ELF-1 (cell line): ENCODE results near the gene KIAA1191.

Experiments
- DNase-seq: peaks from one replicate; pipeline ENCODE4 v3.0.0-alpha.2; 2016; ENCODE audit warnings: low read depth, low spot score

Gene KIAA1191

DNA sequence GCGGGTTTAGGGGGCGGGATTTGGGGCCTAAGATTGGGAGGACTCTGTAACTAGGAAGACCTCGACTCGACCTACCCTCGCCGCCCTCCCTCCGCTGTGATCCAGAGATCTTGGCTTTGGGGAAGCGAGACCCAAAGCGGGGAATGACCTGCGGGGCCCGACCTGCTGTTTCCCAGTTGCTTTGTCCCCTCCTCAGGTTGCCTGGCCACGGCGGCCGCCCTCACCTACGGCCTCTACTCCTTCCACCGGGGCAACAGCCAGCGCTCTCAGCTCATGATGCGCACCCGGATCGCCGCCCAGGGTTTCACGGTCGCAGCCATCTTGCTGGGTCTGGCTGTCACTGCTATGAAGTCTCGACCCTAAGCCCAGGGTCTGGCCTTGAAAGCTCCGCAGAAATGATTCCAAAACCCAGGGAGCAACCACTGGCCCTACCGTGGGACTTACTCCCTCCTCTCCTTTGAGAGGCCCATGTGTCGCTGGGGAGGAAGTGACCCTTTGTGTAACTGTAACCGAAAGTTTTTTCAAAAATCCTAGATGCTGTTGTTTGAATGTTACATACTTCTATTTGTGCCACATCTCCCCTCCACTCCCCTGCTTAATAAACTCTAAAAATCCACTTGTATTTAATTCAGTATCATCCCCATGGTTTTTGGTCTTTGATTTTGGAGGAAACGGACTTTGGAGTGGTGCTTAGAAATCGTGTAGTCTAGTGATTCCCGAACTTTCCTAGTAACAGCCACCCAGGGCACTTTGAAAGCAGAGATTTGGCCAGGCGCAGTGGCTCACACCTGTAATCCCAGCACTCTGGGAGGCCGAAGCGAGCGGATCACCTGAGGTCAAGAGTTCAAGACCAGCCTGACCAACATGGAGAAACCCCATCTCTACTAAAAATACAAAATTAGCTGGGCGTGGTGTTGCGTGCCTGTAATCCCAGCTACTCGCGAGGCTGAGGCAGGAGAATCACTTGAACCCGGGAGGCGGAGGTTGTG lies 27.9 kb upstream of the KIAA1191 start:
- DNase-seq, result no peak

DNA sequence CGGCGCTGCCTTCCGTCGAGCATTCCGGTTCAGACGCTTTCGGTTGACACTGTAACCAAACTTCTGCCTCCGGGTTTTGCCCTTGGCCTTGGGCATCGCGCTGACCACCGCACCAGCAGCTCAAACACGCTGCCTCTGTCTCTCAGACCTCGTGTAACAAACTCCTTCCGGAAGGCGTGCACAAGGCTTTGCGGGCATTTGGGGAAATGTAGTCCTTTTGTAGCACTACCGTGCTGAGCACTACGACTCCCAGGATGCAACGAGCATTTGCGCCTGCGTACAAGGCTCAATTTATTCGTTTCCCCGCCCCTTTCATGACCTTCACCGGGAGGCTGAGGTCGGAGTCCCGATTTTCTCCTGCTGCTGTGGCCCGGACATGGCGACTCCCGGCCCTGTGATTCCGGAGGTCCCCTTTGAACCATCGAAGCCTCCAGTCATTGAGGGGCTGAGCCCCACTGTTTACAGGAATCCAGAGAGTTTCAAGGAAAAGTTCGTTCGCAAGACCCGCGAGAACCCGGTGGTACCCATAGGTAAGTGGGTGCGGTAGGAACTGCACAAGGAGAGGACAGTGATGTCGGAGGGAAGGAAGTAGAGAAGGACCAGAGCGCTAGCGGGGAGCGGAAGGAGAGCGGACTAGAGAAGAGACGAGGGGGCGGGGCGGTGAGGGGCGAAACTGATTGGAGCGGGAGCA lies 27.0 kb upstream of the KIAA1191 start, which contains the start of the genes HIGD2A and NOP16:
TSS of gene HIGD2A (plus strand) at position 308 of the 691 bp plus-strand sequence. CDS start at position 377, 69 bp downstream.
TSS of gene NOP16 (minus strand) at position 155 of the 691 bp plus-strand sequence. CDS start at position 96, 59 bp downstream.
- peak; percentile 98 for DNase-seq

DNA sequence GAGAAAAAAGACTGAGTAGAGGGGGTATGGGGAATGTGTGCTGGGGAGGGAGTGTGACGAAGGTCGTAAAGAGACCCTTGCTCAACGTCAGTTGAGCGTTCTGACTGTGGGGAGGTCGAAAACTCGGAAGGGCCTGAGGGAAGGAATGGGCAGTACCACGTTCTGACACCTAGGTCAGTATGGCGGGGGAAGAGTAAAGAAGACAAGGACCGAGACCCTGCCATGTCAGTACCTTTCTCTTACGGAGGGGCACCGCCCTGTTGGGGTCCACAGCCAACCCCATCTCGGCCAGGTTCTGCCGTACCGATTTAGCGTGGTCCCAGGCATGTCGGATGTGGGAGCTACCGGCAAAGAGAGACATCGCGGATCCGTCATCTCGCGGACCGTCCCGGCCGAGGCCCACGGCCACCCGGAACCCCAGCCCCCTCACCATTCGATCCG lies 26.5 kb upstream of the KIAA1191 start:
- no peak for DNase-seq

DNA sequence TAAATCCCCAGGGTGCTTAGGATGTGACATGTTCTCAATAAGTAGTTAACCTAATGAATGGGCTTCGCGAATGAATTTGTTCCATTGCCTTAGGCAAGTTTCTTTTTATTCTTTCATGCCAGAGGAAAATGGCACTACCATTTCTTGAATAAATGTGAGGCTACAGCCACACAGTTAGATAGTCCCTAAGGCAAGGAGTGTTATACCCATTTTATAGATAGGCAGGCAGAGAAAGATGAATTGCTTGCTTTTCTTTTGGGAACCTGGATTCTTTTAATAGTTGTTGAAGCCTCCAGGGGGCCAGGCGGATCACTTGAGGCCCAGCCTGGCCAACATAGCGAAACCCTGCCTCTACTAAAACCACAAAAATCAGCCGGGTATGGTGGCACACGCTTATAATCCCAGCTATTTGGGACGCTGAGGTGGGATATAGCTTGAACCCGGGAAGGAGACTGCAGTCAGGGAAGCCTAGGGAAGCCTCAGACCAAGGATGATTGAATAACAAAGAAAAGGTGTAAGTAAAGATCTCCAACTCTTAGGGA lies 25.9 kb upstream of the KIAA1191 start:
- no peak for DNase-seq

DNA sequence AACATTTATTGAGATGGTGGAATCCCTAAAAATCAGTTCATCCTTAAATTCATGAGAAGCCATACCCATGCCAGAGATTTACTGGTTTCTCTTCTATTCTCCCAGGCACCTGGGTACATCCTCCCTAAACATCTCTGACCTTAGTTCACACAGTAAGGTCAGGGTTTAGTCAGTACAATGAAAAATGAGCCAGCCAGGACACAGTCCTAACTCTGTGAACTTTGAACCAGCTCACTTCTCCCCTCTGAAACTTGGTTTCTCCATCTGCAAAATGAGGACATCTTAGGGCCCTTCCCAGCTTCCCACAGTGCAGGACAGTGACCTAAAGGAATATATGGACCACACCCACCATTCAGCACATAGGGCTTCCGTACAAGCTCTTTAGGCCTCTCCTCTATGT lies 24.9 kb upstream of the KIAA1191 start:
- DNase-seq, result no peak

DNA sequence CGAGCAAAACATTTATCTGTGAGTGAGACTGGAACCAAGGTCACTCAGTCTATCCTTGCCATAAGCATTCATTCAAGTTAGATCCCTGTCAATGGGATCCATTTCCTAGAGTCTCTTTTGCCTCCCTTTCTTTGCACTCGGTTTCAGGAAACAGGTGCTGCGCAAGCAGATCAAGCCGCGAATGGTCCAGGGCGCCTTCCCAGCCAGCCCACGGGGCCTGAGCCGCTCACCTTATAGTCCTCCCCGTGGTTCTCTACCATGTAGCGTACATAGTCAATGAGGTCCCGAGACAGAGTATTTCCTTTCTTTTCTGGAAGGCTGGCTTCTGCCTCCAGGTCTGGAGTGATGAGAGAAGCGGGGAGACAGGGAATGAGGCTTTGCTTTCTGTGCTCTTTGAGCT lies 23.4 kb upstream of the KIAA1191 start:
- no peak for DNase-seq

DNA sequence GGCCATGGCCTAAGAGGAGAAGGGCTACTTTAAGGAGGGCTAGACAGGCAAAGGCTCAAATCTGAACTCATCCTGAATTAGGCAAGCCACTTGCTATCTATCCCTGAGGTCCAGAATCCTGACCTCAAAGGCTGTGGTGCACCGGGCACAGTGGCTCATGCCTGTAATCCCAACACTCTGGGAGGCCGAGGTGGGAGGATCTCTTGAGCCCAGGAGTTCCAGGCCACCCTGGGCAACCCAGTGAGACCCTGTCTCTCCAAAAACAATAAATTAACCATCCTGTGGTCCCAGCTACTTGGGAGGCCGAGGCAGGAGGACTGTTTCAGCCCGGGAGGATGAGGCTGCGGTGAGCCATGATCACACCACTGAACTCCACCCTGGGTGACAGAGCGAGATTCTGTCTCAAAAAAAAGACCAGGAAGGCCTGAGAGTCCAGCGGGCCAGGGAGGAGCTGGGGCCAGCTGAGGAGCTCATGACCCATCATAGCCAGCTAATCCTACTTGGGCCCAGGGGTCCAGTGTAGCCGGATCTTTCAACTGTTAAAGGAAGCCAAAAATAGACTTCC lies 22.9 kb upstream of the KIAA1191 start:
- DNase-seq, result no peak

DNA sequence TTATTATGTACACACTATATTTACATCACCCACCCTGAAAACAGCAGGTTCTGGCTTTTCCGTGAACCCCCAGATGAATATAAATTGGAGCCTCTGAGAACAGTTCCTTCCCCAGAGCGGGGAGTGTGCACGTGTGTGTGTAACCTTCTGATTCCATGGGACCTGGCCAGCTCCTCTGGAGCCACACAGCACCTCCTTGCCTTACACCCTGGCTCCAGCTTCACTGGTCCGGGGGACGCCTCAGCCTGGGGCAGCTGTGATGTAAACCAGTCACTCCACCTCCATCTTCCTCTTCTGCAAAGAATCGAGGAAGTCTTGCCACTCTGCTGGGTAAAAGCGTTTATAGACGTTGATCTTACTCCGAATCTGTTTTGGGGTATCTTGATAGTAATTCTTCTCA lies 22.4 kb upstream of the KIAA1191 start:
- no peak for DNase-seq

DNA sequence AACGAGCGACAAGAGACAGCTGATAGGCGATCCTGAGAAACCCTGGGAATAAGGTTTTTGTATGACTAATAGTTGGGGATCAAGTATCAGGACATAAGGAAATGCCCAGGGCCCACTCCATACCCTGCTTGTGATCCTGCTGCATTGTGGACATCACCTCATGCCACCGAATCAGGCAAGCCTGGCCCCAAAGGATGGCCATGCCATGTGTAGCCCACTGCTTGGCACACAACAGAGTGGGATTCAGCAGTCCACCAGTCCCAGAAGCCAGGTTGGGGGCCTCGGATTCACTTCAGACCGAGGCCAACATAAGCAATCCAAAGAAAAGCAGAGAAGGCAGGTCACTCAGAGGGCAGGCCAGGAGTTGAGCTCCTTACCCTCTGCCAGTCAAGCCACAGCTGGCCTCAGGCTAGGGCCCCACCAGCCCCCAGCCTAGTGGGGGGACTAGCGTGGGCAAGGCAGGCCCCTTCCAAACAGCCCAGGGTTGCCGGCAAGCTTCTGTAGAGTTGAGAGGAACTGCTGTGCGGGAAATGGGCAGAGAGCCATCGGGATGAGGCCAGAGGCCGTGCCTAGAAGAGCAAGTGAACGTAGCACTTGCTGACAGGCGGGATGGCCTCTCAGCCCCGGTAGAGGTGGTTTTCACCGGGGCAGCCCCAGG lies 21.8 kb upstream of the KIAA1191 start:
- no peak for DNase-seq

DNA sequence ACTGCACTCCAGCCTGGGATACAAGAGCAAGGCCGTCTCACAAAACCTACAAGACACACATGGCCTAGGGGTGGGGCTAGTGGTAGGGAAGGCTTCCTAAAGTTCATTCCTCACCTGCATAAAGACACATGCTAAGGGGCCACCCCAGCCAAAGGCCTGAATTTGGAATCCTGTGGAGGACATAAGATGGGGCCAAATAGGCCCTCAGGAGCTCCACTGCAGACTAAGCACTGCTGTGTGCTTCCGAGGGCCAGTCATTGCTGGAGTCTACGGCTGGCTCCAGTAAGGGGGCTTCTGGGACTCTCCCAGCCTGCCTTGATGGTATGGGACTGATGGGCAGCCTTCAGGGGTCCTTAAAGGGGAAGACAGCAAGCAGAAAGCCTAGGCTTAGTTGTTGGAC lies 21.2 kb upstream of the KIAA1191 start:
- no peak for DNase-seq

DNA sequence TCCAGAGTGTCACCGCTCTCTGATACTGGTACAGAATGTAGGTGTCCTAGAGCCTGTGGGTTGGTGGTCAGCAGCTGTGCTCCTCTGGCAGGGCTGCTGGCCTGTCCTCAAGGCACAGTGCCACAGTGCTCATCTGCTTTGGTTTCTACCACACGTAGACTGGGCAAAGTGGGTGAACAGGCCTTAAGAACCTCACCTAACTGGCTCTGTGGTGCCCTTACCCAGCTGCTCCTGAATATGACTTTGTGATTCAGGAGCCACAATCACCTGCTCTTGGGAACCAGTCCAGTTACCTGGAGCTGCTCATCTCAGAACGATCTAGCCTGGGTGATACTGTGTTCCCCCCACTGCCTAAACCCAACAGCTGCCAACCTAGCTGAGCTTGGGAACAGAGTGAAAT lies 20.4 kb upstream of the KIAA1191 start:
- no peak for DNase-seq

DNA sequence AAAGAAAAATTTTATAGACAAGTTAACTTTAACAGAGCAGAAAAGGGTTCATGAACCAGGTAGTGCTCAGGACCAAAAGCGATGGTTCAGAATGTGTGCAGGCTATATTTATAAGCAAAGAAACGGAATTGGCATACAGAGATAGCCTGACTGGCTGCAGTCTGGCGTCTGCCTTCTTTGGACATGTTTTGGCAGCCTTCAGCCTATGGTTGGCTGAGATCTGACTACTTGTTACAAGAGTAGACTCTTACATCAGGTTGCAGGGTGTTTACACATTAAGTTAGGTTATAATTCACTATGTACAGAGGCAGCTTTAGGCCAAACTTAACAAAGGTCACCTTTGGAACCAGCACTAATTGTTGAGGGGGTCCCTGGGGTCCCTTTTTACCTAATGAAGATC lies 19.9 kb upstream of the KIAA1191 start:
- DNase-seq, result no peak

DNA sequence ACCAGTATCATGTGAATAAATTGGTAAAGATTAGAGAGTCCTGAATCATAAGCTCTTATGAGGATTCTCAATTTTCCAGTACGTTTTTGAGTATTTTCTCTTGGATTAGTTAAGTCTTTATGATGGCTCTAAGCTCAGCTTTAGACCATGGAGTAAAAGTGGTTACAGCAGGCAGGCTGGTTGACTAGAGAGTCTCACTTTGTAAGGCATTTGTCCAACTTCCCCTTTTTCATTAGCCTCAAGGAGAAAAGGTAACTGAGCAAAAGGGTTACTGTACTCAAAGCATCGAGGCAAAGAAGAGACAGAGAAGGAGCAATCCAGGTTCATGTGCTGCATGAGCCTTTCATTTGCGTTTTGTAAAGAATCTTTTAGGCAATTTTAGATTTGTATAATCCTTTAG lies 18.3 kb upstream of the KIAA1191 start:
- DNase-seq, result no peak

DNA sequence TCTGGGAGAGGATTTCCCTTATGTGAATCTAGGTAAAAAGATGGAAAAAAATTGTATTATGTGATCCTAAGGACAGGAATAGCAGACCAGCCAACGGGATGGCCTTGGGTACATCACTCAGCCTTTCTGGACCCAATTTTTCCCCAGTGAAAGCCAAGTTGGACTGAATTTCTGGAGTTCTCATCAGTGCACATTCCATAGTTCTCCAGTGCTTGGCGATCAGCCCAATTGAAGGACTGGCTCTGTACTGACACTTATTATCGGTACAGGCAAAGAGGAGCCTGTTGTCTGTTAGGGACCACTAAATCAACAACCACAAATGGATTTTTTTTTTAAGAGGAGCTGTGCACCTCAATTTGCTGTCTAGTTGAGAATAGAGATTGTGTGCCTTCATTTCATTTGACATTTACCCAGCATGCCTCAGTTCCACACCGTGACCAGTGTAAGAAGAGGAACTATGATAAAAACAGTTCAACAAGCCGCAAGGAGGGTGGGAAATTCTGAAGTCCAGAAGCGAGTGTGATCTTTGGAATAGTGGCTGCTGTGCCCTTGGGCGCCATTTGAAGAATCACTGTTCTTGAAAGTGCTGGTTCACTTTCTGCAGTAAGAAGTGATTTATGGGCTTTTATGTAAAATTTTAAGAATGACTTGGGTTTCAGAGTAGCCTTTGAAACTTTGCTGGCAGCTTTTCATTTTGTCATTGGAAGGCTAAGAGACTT lies 11.7 kb upstream of the KIAA1191 start:
- DNase-seq, result no peak

DNA sequence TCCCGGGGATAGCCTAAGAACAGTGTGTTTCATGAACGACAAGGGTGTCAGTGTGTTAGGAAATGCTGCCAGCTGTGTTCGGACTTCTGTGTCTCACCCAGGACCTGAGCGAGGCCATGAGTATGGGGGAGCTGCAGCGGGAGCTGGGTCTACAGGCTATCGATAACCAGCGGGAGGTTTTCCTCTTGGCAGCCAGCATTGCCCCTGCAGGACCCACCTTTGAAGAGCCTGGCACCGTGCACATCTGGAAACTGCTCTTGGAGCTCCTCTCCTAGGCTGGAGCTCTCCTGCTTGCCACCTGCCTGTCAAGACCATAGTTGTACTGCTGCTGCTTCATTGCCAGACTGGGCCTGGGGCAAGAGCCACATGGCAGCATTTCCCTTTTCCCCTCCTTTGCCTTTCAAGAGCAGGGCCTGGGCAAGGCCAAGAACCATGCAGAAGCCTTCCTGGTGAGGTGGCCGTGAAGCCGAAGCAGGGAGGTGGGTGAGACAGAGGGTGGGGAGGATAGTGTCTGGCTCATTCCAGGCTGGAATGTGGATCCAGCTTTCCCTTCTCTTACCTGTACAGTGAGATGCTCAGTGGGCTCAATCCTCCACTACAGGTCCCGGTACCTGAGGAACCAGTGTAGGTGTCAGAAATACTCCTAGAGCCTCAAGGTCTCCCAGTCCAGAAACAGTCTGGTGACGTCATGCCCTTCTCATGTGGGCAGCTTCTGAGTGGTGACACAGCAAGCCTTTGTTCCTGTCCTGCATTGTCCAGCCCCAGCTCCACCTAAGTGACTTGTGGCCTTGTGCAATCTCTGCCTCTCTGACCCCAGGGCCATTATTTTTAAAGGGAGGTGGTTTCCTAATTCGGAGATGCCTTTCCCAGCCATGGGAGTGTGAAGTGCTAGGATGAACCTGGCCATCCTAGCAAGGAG lies 10.3 kb upstream of the KIAA1191 start:
- DNase-seq, result no peak

DNA sequence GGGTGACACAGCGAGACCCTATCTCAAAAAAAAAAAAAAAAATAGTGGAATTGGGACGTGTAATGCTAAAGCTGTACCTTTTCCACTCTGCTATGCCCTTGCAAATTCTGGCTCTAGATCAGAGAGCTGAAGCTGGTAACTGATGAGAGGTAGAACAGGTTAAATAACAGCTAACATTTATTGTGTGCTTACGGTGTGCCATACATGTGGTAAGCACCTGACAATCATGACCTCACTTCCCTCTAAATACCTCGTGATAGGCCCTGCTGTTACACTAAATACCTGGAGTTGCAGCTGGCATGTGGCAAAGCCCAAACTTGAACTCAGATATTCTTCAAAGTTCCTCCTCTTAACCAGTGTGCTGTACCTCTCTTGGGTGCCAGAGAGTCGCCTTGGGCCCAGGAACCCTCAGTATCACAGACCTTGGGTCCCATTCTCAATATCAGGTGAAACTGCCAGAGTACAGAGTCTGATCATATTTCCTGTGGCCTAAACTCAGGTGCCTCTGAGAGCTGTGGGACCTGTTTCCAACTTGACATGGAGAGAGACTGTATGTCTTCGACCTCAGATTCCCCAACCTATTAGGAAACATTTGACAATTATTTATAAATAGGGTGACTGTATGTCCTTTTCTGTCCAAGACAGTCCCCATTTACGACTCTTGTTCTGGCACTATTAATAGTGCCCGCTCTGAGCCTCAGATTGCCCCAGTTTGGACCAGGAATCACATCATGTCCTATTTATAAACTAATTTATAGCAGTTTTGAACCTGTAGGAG lies 8.6 kb upstream of the KIAA1191 start:
- no peak for DNase-seq

DNA sequence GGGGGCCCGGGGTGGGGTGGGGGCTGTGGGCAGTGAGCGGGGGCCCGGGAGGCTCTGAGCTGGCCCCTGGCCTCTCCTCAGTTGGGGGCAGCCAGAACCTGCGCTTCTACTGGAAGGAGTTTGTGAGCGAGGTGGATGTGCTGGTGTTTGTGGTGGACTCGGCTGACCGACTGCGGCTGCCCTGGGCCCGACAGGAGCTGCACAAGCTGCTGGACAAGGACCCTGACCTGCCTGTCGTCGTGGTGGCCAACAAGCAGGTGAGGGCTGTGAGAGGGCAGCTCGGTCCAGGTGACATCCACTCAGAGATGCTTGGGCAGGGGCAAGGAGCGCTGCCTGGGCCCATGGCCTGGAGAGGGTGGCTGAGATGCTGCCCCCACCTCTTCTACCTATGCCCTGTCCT lies 7.2 kb upstream of the KIAA1191 start:
- no peak for DNase-seq

DNA sequence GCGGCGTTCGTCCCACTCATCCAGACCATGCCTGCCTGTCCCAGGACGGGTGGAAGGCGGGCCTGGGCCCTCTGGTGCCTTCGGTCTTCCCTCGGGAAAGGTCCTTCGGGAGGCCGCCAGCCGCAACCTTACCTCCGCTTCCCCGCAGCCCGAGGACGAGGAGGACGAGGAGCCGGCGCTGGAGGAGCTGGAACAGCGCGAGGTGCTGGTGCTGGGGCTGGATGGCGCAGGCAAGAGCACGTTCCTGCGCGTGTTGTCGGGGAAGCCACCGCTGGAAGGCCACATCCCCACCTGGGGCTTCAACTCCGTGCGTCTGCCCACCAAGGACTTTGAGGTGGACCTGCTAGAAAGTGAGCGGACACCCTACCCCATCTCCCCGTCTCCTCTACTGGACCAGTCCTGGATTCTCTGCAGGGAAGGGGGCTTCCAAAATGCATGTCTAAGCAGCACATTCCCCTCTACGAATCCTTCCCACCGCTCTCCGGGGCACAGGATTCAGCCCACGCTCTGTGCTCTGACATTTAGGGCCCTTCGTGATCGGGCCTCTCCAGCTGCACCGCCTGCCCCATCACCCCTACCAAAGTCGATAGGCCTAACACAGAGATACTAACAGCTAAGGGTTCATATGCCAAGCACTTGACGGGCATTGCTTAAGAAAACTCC lies 4.8 kb upstream of the KIAA1191 start:
- peak; percentile 40 for DNase-seq
